Suprapubic skin (tissue), 3 donors: ENCODE results near the gene DHX16.

Experiments used
- POLR2A ChIP-seq, 2 donors: fragments of 450-650 bp; IDR thresholded peaks; one replicate each; pipeline ENCODE4 v1.6.1; 2017; ENCODE audit warnings: antibody characterized with exemption in 2 of 2, mild to moderate bottlenecking in 2 of 2, moderate library complexity in 2 of 2
- TF ChIP-seq, protein P1 (sequence below), 2 donors: fragments of 200-600 bp in 1 of 2; fragments of 450-650 bp in 1 of 2; sonication (generic) in 1 of 2; IDR thresholded peaks; one replicate each; pipeline ENCODE4 v1.5.1; 2016 to 2019; ENCODE audit warnings: antibody characterized with exemption in 2 of 2, mild to moderate bottlenecking in 1 of 2, moderate library complexity in 1 of 2

DNA sequence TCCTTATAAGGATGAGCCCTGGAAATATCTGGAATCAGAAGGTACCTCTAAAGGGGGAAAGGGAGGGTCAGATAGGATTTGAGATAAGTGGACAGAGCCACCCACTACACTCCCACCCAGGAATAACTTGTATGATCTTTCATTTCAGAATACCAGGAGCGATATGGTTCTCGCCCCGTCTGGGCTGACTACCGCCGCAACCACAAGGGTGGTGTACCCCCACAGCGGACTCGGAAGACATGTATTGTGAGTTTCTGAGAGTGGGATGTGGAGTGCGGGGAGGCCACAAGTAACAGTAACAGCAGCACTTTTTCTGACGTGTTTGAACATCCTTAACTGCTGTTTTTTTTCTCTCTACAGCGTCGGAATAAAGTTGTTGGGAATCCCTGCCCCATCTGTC is 53.2 kb downstream of the DHX16 start:
- no peak for TF ChIP-seq POLR2A (IDR thresholded peaks at IDR 0.05)
- TF ChIP-seq, protein P1, sequence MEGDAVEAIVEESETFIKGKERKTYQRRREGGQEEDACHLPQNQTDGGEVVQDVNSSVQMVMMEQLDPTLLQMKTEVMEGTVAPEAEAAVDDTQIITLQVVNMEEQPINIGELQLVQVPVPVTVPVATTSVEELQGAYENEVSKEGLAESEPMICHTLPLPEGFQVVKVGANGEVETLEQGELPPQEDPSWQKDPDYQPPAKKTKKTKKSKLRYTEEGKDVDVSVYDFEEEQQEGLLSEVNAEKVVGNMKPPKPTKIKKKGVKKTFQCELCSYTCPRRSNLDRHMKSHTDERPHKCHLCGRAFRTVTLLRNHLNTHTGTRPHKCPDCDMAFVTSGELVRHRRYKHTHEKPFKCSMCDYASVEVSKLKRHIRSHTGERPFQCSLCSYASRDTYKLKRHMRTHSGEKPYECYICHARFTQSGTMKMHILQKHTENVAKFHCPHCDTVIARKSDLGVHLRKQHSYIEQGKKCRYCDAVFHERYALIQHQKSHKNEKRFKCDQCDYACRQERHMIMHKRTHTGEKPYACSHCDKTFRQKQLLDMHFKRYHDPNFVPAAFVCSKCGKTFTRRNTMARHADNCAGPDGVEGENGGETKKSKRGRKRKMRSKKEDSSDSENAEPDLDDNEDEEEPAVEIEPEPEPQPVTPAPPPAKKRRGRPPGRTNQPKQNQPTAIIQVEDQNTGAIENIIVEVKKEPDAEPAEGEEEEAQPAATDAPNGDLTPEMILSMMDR (IDR thresholded peaks at IDR 0.05) = no peak
